Measurements from ENCODE around the gene FANCL. TPM values are rescaled to one million over a fixed set of nuclear protein-coding genes. Genes with fewer than 3 reads are reported as not detected.

Gene FANCL
- total RNA-seq, 2 donors from 2014 or later, result 12.2 to 19.5 TPM

GRCh38 chr2:58206785-58207184 lies 34.3 kb downstream of the FANCL start:
- intact Hi-C loops (cut with DNase I), result no loop called here
- ATAC-seq, result no peak
- Histone ChIP-seq H3K9me3 (no peaks in the 10 kb centered on the region), H3K27me3 (no peaks in the 10 kb centered on the region), H3K27ac (no peak overlapping the region), H3K4me1 (peaks cover 11% of the 10 kb centered on the region), H3K36me3 (replicated peaks in 1 of 2; ENCODE audit: insufficient read depth in 1 of 2, low read depth in 2 of 2) (no peaks in the 10 kb centered on the region), H3K4me3 (no peak overlapping the region)
- no peak for DNase-seq
- WGBS, 2 donors, result 84 to 92% methylated on average over 1 of the region's 1 CpG
- no peak for TF ChIP-seq POLR2A (IDR thresholded peaks at IDR 0.05)
- TF ChIP-seq CTCF (IDR thresholded peaks at IDR 0.05), result no peak

GRCh38 chr2:58204195-58204959 lies 36.7 kb downstream of the FANCL start:
- DNase-seq, result no peak
- no peak for TF ChIP-seq POLR2A (IDR thresholded peaks at IDR 0.05)
- intact Hi-C loops (cut with DNase I), result no loop called here
- Histone ChIP-seq H3K27me3 (no peaks in the 10 kb centered on the region), H3K36me3 (replicated peaks in 1 of 2; ENCODE audit: insufficient read depth in 1 of 2, low read depth in 2 of 2) (no peaks in the 10 kb centered on the region), H3K9me3 (no peaks in the 10 kb centered on the region), H3K4me3 (no peak overlapping the region), H3K4me1 (peaks cover 12% of the 10 kb centered on the region), H3K27ac (no peak overlapping the region)
- WGBS, 2 donors, result 67 to 71% methylated on average over 6 of the region's 6 CpGs
- ATAC-seq, result no peak

DNA sequence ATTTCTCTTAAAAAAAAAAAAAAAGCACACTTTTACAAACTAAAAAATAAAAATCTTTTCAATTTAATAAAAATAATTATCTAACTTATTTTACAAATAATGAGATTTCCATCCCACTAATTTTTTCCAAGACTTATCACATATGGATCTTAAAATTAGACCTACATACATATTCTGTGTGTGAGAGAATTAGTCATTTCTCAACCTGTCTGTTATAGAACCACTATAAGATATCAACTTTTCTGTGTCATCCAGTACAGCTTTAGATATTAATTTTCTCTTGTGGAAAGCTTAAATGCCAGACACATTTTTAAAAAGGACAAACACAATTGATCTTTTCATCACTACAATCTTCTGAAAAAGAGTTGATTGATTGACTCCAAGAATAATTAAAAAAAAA lies 38.1 kb downstream of the FANCL start:
- intact Hi-C loops (cut with DNase I), result no loop called here
- Histone ChIP-seq H3K4me1 (peaks cover 12% of the 10 kb centered on the region), H3K27ac (no peak overlapping the region), H3K27me3 (no peaks in the 10 kb centered on the region), H3K9me3 (no peaks in the 10 kb centered on the region), H3K4me3 (no peak overlapping the region), H3K36me3 (replicated peaks in 1 of 2; ENCODE audit: insufficient read depth in 1 of 2, low read depth in 2 of 2) (no peaks in the 10 kb centered on the region)
- TF ChIP-seq POLR2A (IDR thresholded peaks at IDR 0.05) (no peak), CTCF (IDR thresholded peaks at IDR 0.05) (no peak)
- ATAC-seq, result no peak
- DNase-seq, result no peak

- no peak overlapping the region for H3K4me3 ChIP-seq
- ATAC-seq (no peak), DNase-seq (no peak)
- H3K27ac ChIP-seq, result no peak overlapping the region
- WGBS, 2 donors, result 61 to 79% methylated on average over 1 of the region's 1 CpG
- H3K36me3 ChIP-seq (replicated peaks in 1 of 2; ENCODE audit: insufficient read depth in 1 of 2, low read depth in 2 of 2), result no peaks in the 10 kb centered on the region
- no peaks in the 10 kb centered on the region for H3K27me3 ChIP-seq
- H3K9me3 ChIP-seq, result no peaks in the 10 kb centered on the region
- H3K4me1 ChIP-seq, result peaks cover 12% of the 10 kb centered on the region
- TF ChIP-seq POLR2A (IDR thresholded peaks at IDR 0.05) (no peak), CTCF (IDR thresholded peaks at IDR 0.05) (no peak)
- intact Hi-C loops (cut with DNase I), result no loop called here
Measured at GRCh38 chr2:58202404-58202803, 38.7 kb downstream of the FANCL start.

GRCh38 chr2:58197894-58198293 lies 43.2 kb downstream of the FANCL start:
- WGBS, 2 donors, result 92 to 93% methylated on average over 2 of the region's 2 CpGs
- TF ChIP-seq CTCF (IDR thresholded peaks at IDR 0.05) (no peak), POLR2A (IDR thresholded peaks at IDR 0.05) (no peak)
- no peak for ATAC-seq
- Histone ChIP-seq H3K9me3 (no peaks in the 10 kb centered on the region), H3K4me1 (peaks cover 9% of the 10 kb centered on the region), H3K27ac (no peak overlapping the region), H3K36me3 (replicated peaks in 1 of 2; ENCODE audit: insufficient read depth in 1 of 2, low read depth in 2 of 2) (no peaks in the 10 kb centered on the region), H3K4me3 (no peak overlapping the region), H3K27me3 (no peaks in the 10 kb centered on the region)
- no peak for DNase-seq
- intact Hi-C loops (cut with DNase I), result no loop called here
